Colon (tissue), 2 donors: Measurements from ENCODE around the gene SMIM1.
"Not testable (repeated sequence)": the region's sequence is repeated elsewhere in the genome, so short reads cannot be mapped to it uniquely, and the experiment has no call there.

ENCODE experiments used
- FAIRE-seq: peaks from 2 replicates; lab custom pipeline; 2012; peaks lifted over from hg19 to GRCh38; lab: Jason Lieb, UNC
- donor health status: control.
- donor health status: control.

Gene SMIM1

GRCh38 chr1:3772715-3773571 is at the start of gene SMIM1:
SMIM1 (plus strand) TSS chr1:3772749; CDS start chr1:3775374, 2,625 bp downstream.
- FAIRE-seq: no peak

GRCh38 chr1:3722846-3723245 is 49.7 kb upstream of the SMIM1 start:
- no peak for FAIRE-seq

GRCh38 chr1:3724416-3725030 is 48.0 kb upstream of the SMIM1 start:
- not testable (repeated sequence) for FAIRE-seq

- FAIRE-seq: no peak
Measured at GRCh38 chr1:3725366-3725765, 47.2 kb upstream of the SMIM1 start.

GRCh38 chr1:3727042-3727824 is 45.3 kb upstream of the SMIM1 start:
- no peak for FAIRE-seq

GRCh38 chr1:3727825-3728776 is 44.4 kb upstream of the SMIM1 start:
- no peak for FAIRE-seq

GRCh38 chr1:3729594-3730542 is 42.7 kb upstream of the SMIM1 start:
- no peak for FAIRE-seq

- no peak for FAIRE-seq
Measured at GRCh38 chr1:3730543-3731247, 41.9 kb upstream of the SMIM1 start.

- no peak for FAIRE-seq
Measured at GRCh38 chr1:3731583-3732433, 40.7 kb upstream of the SMIM1 start.

- no peak for FAIRE-seq
Measured at GRCh38 chr1:3732434-3733093, 40.0 kb upstream of the SMIM1 start.

- FAIRE-seq: no peak
Measured at GRCh38 chr1:3733094-3733882, 39.3 kb upstream of the SMIM1 start.

- FAIRE-seq: no peak
Measured at GRCh38 chr1:3733883-3734589, 38.5 kb upstream of the SMIM1 start.

GRCh38 chr1:3734602-3735001 is 37.9 kb upstream of the SMIM1 start:
- no peak for FAIRE-seq

- no peak for FAIRE-seq
Measured at GRCh38 chr1:3735027-3735681, 37.4 kb upstream of the SMIM1 start.

GRCh38 chr1:3735688-3736087 is 36.9 kb upstream of the SMIM1 start:
- FAIRE-seq: no peak

- FAIRE-seq: no peak
Measured at GRCh38 chr1:3736131-3736561, 36.4 kb upstream of the SMIM1 start.
